ENCODE results near the gene POMGNT2. TPM values are rescaled to one million over a fixed set of nuclear protein-coding genes. Genes with fewer than 3 reads are reported as not detected.

POMGNT2 gene
- total RNA-seq, 1 donor from 2014 or later, result 22.1 TPM

- no peak for TF ChIP-seq CTCF (IDR thresholded peaks at IDR 0.05; ENCODE audit: insufficient read depth, low read length, poor library complexity, severe bottlenecking)
- peaks cover 2% of the 10 kb centered on the region for H3K27me3 ChIP-seq (ENCODE audit: control insufficient read depth, insufficient read depth, low read length)
- no peak overlapping the region for H3K4me3 ChIP-seq (ENCODE audit: low read depth, low read length)
- H3K36me3 ChIP-seq (ENCODE audit: control insufficient read depth, insufficient read depth, low read length), result no peaks in the 10 kb centered on the region
- no peak for DNase-seq (ENCODE audit: low read depth)
These were observed 7.8 kb upstream of the POMGNT2 start for GRCh38 chr3:43113671-43114070.

- Histone ChIP-seq H3K36me3 (ENCODE audit: control insufficient read depth, insufficient read depth, low read length) (no peaks in the 10 kb centered on the region), H3K4me3 (ENCODE audit: low read depth, low read length) (peak overlapping the region; percentile 52), H3K27me3 (ENCODE audit: control insufficient read depth, insufficient read depth, low read length) (no peaks in the 10 kb centered on the region)
- no peak for TF ChIP-seq CTCF (IDR thresholded peaks at IDR 0.05; ENCODE audit: insufficient read depth, low read length, poor library complexity, severe bottlenecking)
- no peak for DNase-seq (ENCODE audit: low read depth)
These were observed 382 bp upstream of the POMGNT2 start for GRCh38 chr3:43106293-43106628.

- peak overlapping the region; percentile 52 for H3K4me3 ChIP-seq (ENCODE audit: low read depth, low read length)
- TF ChIP-seq CTCF (IDR thresholded peaks at IDR 0.05; ENCODE audit: insufficient read depth, low read length, poor library complexity, severe bottlenecking), result no peak
- no peak for DNase-seq (ENCODE audit: low read depth)
These were observed 951 bp downstream of the POMGNT2 start for GRCh38 chr3:43104660-43105595.

GRCh38 chr3:43104039-43104438, 1.8 kb downstream of the POMGNT2 start:
- no peak for TF ChIP-seq CTCF (IDR thresholded peaks at IDR 0.05; ENCODE audit: insufficient read depth, low read length, poor library complexity, severe bottlenecking)
- no peak for DNase-seq (ENCODE audit: low read depth)
- no peak overlapping the region for H3K4me3 ChIP-seq (ENCODE audit: low read depth, low read length)
- H3K36me3 ChIP-seq (ENCODE audit: control insufficient read depth, insufficient read depth, low read length), result no peaks in the 10 kb centered on the region
- H3K27me3 ChIP-seq (ENCODE audit: control insufficient read depth, insufficient read depth, low read length), result no peaks in the 10 kb centered on the region

More at GRCh38 chr3:43104660-43105595, 951 bp downstream of the POMGNT2 start:
- no peaks in the 10 kb centered on the region for H3K36me3 ChIP-seq (ENCODE audit: control insufficient read depth, insufficient read depth, low read length)
- no peaks in the 10 kb centered on the region for H3K27me3 ChIP-seq (ENCODE audit: control insufficient read depth, insufficient read depth, low read length)

GRCh38 chr3:43102773-43103480, 3.0 kb downstream of the POMGNT2 start:
- Histone ChIP-seq H3K4me3 (ENCODE audit: low read depth, low read length) (no peak overlapping the region), H3K36me3 (ENCODE audit: control insufficient read depth, insufficient read depth, low read length) (no peaks in the 10 kb centered on the region), H3K27me3 (ENCODE audit: control insufficient read depth, insufficient read depth, low read length) (no peaks in the 10 kb centered on the region)
- DNase-seq (ENCODE audit: low read depth), result no peak
- TF ChIP-seq CTCF (IDR thresholded peaks at IDR 0.05; ENCODE audit: insufficient read depth, low read length, poor library complexity, severe bottlenecking), result no peak

Measured in kidney epithelial cell (primary cell).